ENCODE measurements around the gene PGAM5. TPM values are rescaled to one million over a fixed set of nuclear protein-coding genes. Genes with fewer than 3 reads are reported as not detected.

PGAM5 gene
- total RNA-seq, 1 experiment from 2014 or later: 112 TPM

DNA sequence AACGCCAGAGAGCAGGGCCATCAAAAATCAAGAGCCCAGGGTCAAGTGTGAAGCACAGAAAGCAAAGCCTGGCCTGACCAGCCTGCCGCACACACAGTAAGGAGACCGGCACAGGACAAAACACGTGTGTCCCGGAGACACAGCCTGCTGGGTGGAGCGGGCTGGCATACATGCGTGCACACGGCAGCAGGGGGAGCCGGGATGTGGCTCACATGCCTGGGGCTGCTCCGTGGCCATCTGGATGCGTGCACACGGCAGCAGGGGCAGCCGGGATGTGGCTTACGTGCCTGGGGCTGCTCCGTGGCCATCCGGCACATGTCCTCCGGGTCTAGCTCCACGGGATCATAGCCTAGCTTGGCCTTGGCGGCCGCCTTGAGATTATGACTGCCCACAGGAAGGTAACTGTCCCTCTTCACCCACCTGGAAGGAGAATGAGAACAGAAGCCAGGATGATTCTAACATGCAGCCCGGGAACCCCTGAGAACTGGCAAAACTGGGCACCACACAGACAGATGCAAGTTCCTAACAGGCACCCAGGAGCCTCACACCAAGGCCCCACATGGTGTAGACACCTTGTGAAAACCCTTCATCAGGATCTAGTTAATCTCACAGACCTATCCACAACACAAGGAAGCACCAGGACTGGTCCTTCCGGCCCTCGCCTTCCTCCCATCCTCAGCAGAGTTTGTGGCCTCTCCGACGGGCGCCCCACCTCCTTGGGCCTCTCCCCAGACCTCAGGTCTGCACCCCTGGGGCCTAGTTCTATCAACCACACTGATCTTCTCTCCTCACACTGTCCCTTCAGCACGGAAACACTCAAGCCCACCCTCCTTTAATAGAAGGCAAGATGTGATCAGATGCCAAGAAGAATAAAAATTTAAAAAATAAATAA is 37.1 kb upstream of the PGAM5 start:
- no peak overlapping the region for H2BK12ac ChIP-seq (ENCODE audit: insufficient read length, low read depth, low read length)
- no peaks in the 10 kb centered on the region for H3K4me1 ChIP-seq (ENCODE audit: insufficient read depth, low read length)
- H2BK15ac ChIP-seq (ENCODE audit: low read depth, low read length): no peak overlapping the region
- TF ChIP-seq, protein P1, sequence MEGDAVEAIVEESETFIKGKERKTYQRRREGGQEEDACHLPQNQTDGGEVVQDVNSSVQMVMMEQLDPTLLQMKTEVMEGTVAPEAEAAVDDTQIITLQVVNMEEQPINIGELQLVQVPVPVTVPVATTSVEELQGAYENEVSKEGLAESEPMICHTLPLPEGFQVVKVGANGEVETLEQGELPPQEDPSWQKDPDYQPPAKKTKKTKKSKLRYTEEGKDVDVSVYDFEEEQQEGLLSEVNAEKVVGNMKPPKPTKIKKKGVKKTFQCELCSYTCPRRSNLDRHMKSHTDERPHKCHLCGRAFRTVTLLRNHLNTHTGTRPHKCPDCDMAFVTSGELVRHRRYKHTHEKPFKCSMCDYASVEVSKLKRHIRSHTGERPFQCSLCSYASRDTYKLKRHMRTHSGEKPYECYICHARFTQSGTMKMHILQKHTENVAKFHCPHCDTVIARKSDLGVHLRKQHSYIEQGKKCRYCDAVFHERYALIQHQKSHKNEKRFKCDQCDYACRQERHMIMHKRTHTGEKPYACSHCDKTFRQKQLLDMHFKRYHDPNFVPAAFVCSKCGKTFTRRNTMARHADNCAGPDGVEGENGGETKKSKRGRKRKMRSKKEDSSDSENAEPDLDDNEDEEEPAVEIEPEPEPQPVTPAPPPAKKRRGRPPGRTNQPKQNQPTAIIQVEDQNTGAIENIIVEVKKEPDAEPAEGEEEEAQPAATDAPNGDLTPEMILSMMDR (conservative IDR thresholded peaks at IDR 0.05): no peak
- no peak overlapping the region for H4K91ac ChIP-seq (ENCODE audit: insufficient read length, low read depth, low read length)
- Mint-ChIP-seq H3K36me3 (ENCODE audit: insufficient read depth in 1 of 3, low read depth in 3 of 3) (peaks cover 54 to 93% (median 89%) of the 10 kb centered on the region in 3 experiments), H3K27ac (no peak overlapping the region; a peak in 1 of 7 replicates), H3K27me3 (ENCODE audit: low read depth) (no peaks in the 10 kb centered on the region), H3K9me3 (no peaks in the 10 kb centered on the region), H3K4me1 (no peaks in the 10 kb centered on the region), H3K4me3 (no peak overlapping the region)
- H3K4ac ChIP-seq (ENCODE audit: low read depth, low read length): no peak overlapping the region
- H2BK20ac ChIP-seq (ENCODE audit: low read depth, low read length, poor library complexity, severe bottlenecking): no peak overlapping the region
- H3K79me1 ChIP-seq (ENCODE audit: insufficient read depth, low read depth, low read length, poor library complexity, severe bottlenecking): no peaks in the 10 kb centered on the region
- no peak overlapping the region for H3K56ac ChIP-seq (ENCODE audit: insufficient read length, low read depth, low read length)
- H3K27me3 ChIP-seq (ENCODE audit: insufficient read depth, low read length): no peaks in the 10 kb centered on the region
- no peak overlapping the region for H3K9ac ChIP-seq (ENCODE audit: extremely low read depth, insufficient read length, low read length)
- H2BK5ac ChIP-seq (ENCODE audit: insufficient read length, low read length): no peak overlapping the region
- no CpG with 5 or more reads among the region's 27 CpGs for WGBS (ENCODE audit: extremely low coverage, insufficient read length, low lambda C conversion rate)
- H4K20me1 ChIP-seq (ENCODE audit: control insufficient read depth, insufficient read depth, insufficient read length): no peaks in the 10 kb centered on the region
- no peaks in the 10 kb centered on the region; the same call in 1 of the 2 replicates for H3K79me2 ChIP-seq (ENCODE audit: insufficient read depth, low read length)
- no peak overlapping the region for H3K23ac ChIP-seq (ENCODE audit: insufficient read length, low read depth, low read length)
- no peaks in the 10 kb centered on the region for H3K23me2 ChIP-seq (ENCODE audit: insufficient read length, low read depth, low read length, poor library complexity, severe bottlenecking)
- H4K5ac ChIP-seq (ENCODE audit: insufficient read length, low read depth, low read length): no peak overlapping the region
- H3K27ac ChIP-seq (ENCODE audit: insufficient read length, low read depth, low read length): no peak overlapping the region
- no peak overlapping the region for H2AK5ac ChIP-seq (ENCODE audit: insufficient read length, low read length)
- H3K18ac ChIP-seq (ENCODE audit: insufficient read length, low read depth, low read length): no peak overlapping the region
- DNase-seq: no peak
- H2BK120ac ChIP-seq (ENCODE audit: low read depth, low read length, poor library complexity, severe bottlenecking): no peak overlapping the region
- no peak overlapping the region for H3T11ph ChIP-seq (ENCODE audit: low read length)
- H3K14ac ChIP-seq (ENCODE audit: insufficient read depth, low read length): no peak overlapping the region
- no peak overlapping the region for H3K4me2 ChIP-seq (ENCODE audit: insufficient read depth, insufficient read length, low read length)
- no peak overlapping the region for H2AFZ ChIP-seq (ENCODE audit: low read length)
- H4K8ac ChIP-seq (replicated peaks; ENCODE audit: insufficient read length, low read depth, low read length): no peak overlapping the region
- no peaks in the 10 kb centered on the region for H3K9me3 ChIP-seq (ENCODE audit: control insufficient read depth, low read depth, low read length)

Measured in H9 (cell line).